Spinal cord (tissue), 10 donors: ENCODE measurements around the gene UGT1A10. TPM values are rescaled to one million over a fixed set of nuclear protein-coding genes. Genes with fewer than 3 reads are reported as not detected.

Experiments
- DNase-seq, 6 donors: peaks; one replicate each; pipeline versions ENCODE4 v3.0.0 to v3.0.0-alpha.2; 2013 to 2015; ENCODE audit warnings: low spot score in 6 of 6, low read depth in 4 of 6
- H3K27ac ChIP-seq: one replicate; pipeline ENCODE4 v1.5.1; 2013; ENCODE audit warnings: low read depth, low read length, control low read depth
- H3K27me3 ChIP-seq: one replicate; pipeline ENCODE4 v1.6.1; 2013; ENCODE audit warnings: low read length; ENCODE audit not compliant: control insufficient read depth, insufficient read depth
- H3K36me3 ChIP-seq: one replicate; pipeline ENCODE4 v1.6.1; 2013; ENCODE audit warnings: low read length; ENCODE audit not compliant: control insufficient read depth, insufficient read depth
- H3K4me1 ChIP-seq: one replicate; pipeline ENCODE4 v1.6.1; 2013; ENCODE audit warnings: low read length; ENCODE audit not compliant: control insufficient read depth, insufficient read depth
- H3K4me3 ChIP-seq: one replicate; pipeline ENCODE4 v1.5.1; 2013; ENCODE audit warnings: low read depth, low read length, control low read depth
- H3K9me3 ChIP-seq: one replicate; pipeline ENCODE4 v1.6.1; 2013; ENCODE audit warnings: low read length; ENCODE audit not compliant: control insufficient read depth, insufficient read depth
- WGBS: methylation state at CpG from one replicate; pipeline ENCODE4 v1.1.5; 2013; ENCODE audit warnings: missing lambda C conversion rate; ENCODE audit not compliant: insufficient coverage; 5-methylcytosine and 5-hydroxymethylcytosine counted together
- polyA plus RNA-seq, 2 donors: library from polyadenylated mRNA; unstranded; fragments of 120-200 nt; gene quantifications; one replicate each; pipeline ENCODE4 v1.2.1, GENCODE V29; 2013; ENCODE audit not compliant: insufficient read length in 2 of 2
- total RNA-seq, 2 donors: library from RNA; depleted of rRNA in 1 of 2; stranded (reverse); fragments of 120-200 nt in 1 of 2; fragments of >200 nt in 1 of 2; gene quantifications; one replicate each; pipeline versions ENCODE4 v1.2.3 to v1.2.4, GENCODE V29; 2013 to 2014
- donor health status: healthy.

UGT1A10 gene
- total and polyA plus RNA-seq, 4 donors: not detected

- Histone ChIP-seq H3K9me3 (no peaks in the 10 kb centered on the region), H3K27ac (no peak overlapping the region), H3K4me3 (no peak overlapping the region), H3K36me3 (no peaks in the 10 kb centered on the region), H3K27me3 (no peaks in the 10 kb centered on the region), H3K4me1 (no peaks in the 10 kb centered on the region)
- DNase-seq: no peak
- 75% methylated on average over 8 of the region's 8 CpGs for WGBS
Measured at GRCh38 chr2:233803994-233804393, 167.7 kb downstream of the UGT1A10 start.

GRCh38 chr2:233807215-233807865 is 171.1 kb downstream of the UGT1A10 start:
- no peaks in the 10 kb centered on the region for H3K4me1 ChIP-seq
- H3K9me3 ChIP-seq: no peaks in the 10 kb centered on the region
- H3K27ac ChIP-seq: no peak overlapping the region
- 90% methylated on average over 10 of the region's 12 CpGs for WGBS
- H3K27me3 ChIP-seq: no peaks in the 10 kb centered on the region
- H3K36me3 ChIP-seq: no peaks in the 10 kb centered on the region
- no peak overlapping the region for H3K4me3 ChIP-seq
- no peak for DNase-seq

- Histone ChIP-seq H3K27ac (no peak overlapping the region), H3K4me3 (no peak overlapping the region), H3K27me3 (no peaks in the 10 kb centered on the region), H3K36me3 (no peaks in the 10 kb centered on the region), H3K9me3 (no peaks in the 10 kb centered on the region), H3K4me1 (no peaks in the 10 kb centered on the region)
- no peak for DNase-seq
- WGBS: 84% methylated on average over 10 of the region's 10 CpGs
Measured at GRCh38 chr2:233807966-233808935, 172.0 kb downstream of the UGT1A10 start.

DNA sequence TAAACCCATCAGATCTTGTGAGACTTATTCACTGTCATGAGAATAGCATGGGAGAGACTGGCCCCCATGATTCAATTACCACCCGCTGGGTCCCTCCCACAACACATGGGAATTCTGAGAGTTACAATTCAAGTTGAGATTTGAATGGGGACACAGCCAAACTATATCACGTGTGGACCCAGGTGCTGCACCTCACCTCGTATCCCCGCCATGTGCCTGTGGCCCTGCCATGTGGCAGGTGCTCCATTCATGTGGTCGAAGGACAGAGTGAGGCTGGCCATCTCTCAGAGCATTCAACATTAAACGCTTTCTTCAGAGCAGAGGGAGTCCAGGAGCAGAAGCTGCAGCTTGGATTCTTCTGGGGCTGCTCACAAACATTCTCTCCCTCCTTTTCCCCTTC is 174.1 kb downstream of the UGT1A10 start:
- no peaks in the 10 kb centered on the region for H3K4me1 ChIP-seq
- no peak for DNase-seq
- 89% methylated on average over 6 of the region's 6 CpGs for WGBS

GRCh38 chr2:233811087-233811486 is 174.8 kb downstream of the UGT1A10 start:
- DNase-seq: no peak
- 86% methylated on average over 4 of the region's 4 CpGs for WGBS
- Histone ChIP-seq H3K36me3 (no peaks in the 10 kb centered on the region), H3K27me3 (no peaks in the 10 kb centered on the region), H3K4me1 (no peaks in the 10 kb centered on the region), H3K4me3 (no peak overlapping the region), H3K9me3 (no peaks in the 10 kb centered on the region), H3K27ac (no peak overlapping the region)

More for the DNA sequence above, 174.1 kb downstream of the UGT1A10 start:
- no peaks in the 10 kb centered on the region for H3K9me3 ChIP-seq
- no peak overlapping the region for H3K4me3 ChIP-seq
- no peaks in the 10 kb centered on the region for H3K36me3 ChIP-seq
- no peak overlapping the region for H3K27ac ChIP-seq
- H3K27me3 ChIP-seq: no peaks in the 10 kb centered on the region

DNA sequence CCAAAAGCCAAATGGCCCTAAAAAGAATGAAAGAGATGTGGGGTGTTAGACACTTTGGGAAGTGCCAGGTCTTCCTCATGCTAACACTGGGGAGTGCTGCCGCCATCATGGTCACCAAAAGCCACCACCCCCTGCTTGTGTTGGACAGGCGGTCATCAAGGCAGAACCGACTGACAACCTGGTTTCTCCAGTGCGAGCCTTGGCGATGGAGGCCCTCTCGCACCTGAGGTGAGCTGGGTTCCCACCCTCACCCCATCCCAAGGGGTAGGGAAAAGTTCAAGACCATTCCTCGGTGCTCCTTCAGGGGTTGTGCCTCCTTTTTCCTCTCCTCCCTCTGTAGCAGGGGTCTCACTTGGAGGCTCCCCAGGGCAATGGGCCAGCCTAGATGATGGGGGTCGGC is 175.5 kb downstream of the UGT1A10 start:
- WGBS: 92% methylated on average over 3 of the region's 8 CpGs
- H3K4me3 ChIP-seq: no peak overlapping the region
- no peak for DNase-seq

GRCh38 chr2:233813236-233814055 is 177.2 kb downstream of the UGT1A10 start:
- no peak for DNase-seq
- Histone ChIP-seq H3K27me3 (no peaks in the 10 kb centered on the region), H3K36me3 (no peaks in the 10 kb centered on the region), H3K4me3 (no peak overlapping the region), H3K27ac (no peak overlapping the region), H3K9me3 (no peaks in the 10 kb centered on the region), H3K4me1 (peaks cover 5% of the 10 kb centered on the region)
- 89% methylated on average over 2 of the region's 3 CpGs for WGBS

More for the DNA sequence above, 175.5 kb downstream of the UGT1A10 start:
- H3K9me3 ChIP-seq: no peaks in the 10 kb centered on the region
- peaks cover 4% of the 10 kb centered on the region for H3K4me1 ChIP-seq
- no peaks in the 10 kb centered on the region for H3K27me3 ChIP-seq
- H3K36me3 ChIP-seq: no peaks in the 10 kb centered on the region
- H3K27ac ChIP-seq: no peak overlapping the region

GRCh38 chr2:233814056-233814835 is 178.0 kb downstream of the UGT1A10 start:
- H3K27ac ChIP-seq: no peak overlapping the region
- DNase-seq: peak in 2 of 6 donors; percentile 16 to 89
- WGBS: 52% methylated on average over 2 of the region's 2 CpGs
- H3K27me3 ChIP-seq: no peaks in the 10 kb centered on the region
- no peaks in the 10 kb centered on the region for H3K36me3 ChIP-seq
- H3K9me3 ChIP-seq: no peaks in the 10 kb centered on the region
- peaks cover 5% of the 10 kb centered on the region for H3K4me1 ChIP-seq
- H3K4me3 ChIP-seq: no peak overlapping the region

DNA sequence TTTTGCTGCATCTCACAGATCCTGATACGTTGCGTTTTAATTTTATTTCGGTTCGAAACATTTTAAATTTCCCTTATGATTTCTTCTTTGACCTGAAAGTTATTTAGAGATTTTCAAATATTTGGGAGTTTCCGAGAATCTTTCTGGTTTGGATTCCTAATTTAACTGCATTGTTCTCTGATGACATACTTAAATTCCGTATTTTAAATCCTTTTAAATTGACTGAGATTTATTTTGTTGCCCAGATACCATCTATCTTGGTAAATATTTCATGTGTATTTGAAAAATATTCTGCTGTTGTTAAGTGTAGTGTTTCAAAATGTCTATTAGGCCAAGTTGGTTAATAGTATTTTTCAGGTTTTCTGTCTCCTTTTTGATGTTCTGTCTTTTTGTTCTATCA is 179.6 kb downstream of the UGT1A10 start:
- H3K9me3 ChIP-seq: no peaks in the 10 kb centered on the region
- H3K36me3 ChIP-seq: no peaks in the 10 kb centered on the region
- H3K27me3 ChIP-seq: no peaks in the 10 kb centered on the region
- no peak overlapping the region for H3K27ac ChIP-seq
- no peak overlapping the region for H3K4me3 ChIP-seq
- peaks cover 5% of the 10 kb centered on the region for H3K4me1 ChIP-seq
- DNase-seq: no peak
- no CpG with 5 or more reads among the region's 6 CpGs for WGBS
